SIG-M5 treated with dmso at 0.1 percent for 504 hours (cell line): ENCODE data around the gene FAM163B.

Source experiments
- DNase-seq: peaks from one replicate; lab custom pipeline; 2025; ENCODE audit not compliant: unreplicated experiment; lab: John Stamatoyannopoulos, UW

Gene FAM163B

GRCh38 chr9:133529457-133529856, 79.7 kb downstream of the FAM163B start:
- no peak for DNase-seq

GRCh38 chr9:133528876-133529241, 80.3 kb downstream of the FAM163B start:
- no peak for DNase-seq

- no peak for DNase-seq
These were observed 81.0 kb downstream of the FAM163B start for GRCh38 chr9:133528001-133528875.

GRCh38 chr9:133527444-133527920, 81.7 kb downstream of the FAM163B start:
- no peak for DNase-seq
